CD4-positive, alpha-beta T cell treated with Interleukin-2 at 100 ng/mL for 4 hours (primary cell): Measurements from ENCODE around the gene GSTO2.
"Not testable (repeated sequence)": the region's sequence is repeated elsewhere in the genome, so short reads cannot be mapped to it uniquely, and the experiment has no call there.

Source experiments
- DNase-seq: peaks from one replicate; pipeline ENCODE4 v3.0.0-alpha.2; 2020; ENCODE audit warnings: low spot score

Gene GSTO2

DNA sequence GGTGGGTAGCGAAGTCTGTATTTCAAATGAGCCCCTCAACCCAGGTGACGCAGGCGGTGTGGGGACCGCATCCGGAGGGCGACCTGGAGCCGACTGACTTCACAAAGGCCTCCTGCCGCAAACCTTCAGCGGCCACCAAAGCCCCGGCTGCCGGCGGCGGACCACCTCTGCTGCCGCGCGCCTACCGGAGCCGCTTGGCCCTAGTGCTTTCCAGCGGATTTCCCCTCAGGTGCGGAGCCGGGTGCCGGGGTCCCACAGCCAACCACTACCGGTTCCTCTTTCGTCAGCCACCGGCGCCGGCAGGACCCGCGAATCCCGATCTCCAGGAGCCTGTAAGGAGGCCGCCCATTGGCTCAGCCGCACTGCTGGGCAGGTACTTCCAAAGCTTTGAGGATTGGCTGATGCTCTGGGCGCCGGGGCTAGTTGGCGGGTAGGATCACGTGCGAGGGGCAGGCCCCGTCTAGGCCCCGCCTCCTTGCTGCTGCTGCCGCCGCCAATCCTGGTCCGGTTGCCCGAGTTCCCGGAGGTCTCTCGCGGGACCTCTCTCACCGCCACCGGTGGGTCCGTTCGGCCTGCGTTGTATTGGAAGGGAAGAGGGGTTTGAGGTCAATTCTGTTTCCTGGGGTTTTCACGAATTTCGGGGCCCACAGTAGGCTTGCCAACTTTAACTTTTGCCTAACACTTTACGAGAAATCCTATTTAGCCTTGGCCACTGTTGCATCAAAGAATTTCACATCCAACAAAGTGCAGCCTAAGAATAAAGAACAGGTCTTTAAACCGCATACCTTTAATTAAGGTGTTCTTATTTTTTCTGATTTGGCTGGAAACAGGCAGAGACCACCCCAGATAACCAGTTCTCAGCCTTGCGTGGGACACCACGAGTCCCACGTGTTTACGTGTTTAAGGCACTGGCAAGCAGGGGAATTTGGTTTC is at the start of gene GSTO2:
Gene GSTO2 (plus strand): TSS at position 472 of the 933 bp plus-strand sequence. CDS start 5,732 bp downstream, outside the sequence.
- DNase-seq, result peak; percentile 99

GRCh38 chr10:104220522-104220921 is 48.5 kb upstream of the GSTO2 start:
- DNase-seq, result no peak

GRCh38 chr10:104223304-104223703 is 45.7 kb upstream of the GSTO2 start:
- DNase-seq, result no peak

DNA sequence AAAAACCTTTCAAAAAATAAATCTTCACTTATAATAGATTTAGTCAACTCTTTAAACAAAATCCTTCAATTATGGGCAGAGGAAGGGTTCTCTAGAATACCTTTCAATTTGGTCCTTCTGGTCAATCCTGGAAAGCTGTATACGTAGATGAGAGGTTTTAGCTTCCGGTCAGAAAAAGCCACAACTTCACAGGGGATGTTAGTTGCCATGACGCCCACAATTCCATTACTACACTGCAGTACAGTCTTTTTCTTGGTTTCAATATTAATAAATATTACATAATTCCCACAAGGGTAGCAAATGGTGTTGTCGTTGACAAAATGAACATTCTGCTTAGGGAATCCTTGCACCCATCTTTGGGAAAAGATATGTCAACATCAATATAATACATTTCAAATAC is 38.5 kb upstream of the GSTO2 start:
- DNase-seq, result no peak

DNA sequence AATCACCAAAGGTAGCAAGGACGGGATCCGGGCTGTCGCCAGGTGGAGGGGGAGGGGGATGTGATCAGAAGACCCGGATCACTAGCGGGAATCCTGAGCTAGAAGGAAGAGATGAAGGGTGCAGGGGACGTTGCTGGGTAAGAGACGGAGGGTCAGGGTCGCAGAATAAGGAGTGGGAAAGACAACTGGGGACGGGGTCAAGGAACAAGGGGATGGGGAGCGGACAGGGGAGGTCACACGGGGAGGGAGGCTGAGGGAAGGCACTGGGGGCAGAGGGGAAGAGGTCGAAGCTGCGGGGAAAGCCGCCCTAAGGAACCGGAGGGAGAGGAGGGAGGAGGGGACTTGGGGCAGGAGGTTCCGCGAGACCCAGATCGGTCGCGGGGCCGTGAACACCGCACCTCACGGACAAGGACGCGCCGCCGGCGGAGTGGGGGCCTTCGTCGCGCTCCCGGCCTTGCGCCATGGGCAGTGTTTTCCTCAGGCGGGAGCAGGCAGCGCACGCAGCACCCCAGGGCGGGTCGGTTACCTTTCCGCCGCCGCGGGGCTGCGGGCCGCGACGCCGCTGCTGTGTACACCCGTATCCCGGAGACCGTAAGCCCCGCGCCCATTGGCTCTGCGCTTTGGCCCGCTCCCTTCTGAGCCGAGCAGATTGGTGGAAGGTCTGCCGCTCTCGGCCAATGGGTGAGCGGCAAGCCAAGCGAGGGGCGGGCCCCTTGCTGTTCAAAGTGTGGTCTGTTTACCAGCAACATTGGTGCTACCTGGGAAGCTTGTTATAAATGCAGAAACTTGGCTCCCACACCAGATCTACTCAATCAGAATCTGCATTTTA is 37.0 kb upstream of the GSTO2 start, which contains the start of gene CFAP43:
Gene CFAP43 (minus strand): TSS at position 581 of the 829 bp plus-strand sequence. CDS start 118 bp downstream, at position 463.
- DNase-seq, result peak; percentile 99

DNA sequence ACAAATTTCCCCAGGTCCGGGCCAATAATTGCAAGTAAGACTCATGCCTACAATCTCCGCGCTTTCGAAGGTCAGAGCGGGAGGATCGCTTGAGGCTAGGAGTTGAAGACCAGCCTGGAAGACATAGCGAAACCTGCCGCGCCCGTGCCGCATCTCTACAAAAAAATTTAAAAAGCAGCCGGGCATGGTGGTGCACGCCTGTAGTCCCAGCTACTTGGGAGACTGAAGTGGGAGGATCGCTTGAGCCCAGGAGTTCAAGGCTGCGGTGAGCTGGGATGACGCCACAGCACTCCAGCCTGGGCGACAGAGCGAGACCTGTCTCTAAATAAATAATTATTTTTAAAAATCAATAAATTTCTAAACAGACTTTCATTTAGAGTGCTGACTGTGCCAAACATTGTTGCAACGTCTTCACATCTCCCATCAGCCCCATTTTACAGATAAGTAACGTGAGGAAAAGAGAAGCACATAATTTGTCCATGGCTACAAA is 36.3 kb upstream of the GSTO2 start:
- DNase-seq, result no peak

DNA sequence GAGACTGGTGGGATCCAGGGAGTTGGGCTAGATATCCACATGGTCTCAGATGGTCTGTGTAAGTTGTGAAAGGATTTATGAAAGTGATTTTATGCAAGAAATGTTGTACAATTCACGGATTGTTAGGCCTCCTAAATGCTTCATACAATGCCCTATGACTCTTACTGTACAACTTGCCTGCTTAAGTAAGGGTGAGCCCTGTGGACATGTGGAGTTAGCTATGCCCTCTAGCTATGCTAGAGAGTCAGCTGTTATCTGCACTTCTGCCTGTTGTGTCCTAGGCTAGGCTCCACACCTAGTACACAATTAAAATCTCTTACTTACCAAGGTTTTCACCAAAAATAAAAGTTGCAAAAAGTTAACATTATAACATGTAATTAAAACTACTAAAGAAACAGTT is 35.2 kb upstream of the GSTO2 start:
- DNase-seq, result no peak

DNA sequence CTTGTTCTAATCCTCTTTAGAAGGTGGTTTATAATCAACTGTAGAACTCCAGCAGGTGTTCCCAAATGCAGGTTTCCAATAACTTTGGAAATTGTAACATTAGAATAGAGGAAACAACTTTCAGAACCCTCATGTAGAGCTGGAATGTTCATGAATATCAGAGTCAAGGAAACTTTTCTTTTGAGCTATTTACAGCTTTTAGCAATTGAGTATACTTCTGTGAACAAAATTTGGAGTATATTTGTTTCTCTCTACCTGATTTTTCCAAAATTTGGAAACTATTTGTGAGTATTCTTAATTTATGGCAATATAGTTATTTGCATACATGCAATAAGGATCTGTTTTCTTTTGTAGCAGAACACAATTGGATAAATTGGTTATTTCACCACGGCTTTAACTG is 34.0 kb upstream of the GSTO2 start:
- DNase-seq, result no peak

DNA sequence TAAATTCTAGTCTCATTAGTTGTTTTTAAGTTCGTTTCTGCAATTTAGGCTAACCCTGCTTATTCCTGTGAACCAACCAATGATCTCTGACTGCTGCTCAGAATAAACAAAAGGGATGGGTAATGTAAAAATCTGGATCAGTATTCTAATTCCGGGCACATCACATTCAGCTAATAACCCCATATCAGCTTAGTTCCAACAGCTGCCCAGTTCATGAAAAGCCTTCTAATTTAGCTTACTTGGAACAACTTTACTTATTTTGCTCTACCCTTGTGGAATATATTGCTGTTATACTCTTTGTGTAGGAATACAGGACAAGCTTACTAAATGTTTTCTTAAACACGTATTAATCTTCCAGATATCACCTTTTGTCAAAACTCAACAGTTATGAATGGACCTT is 33.2 kb upstream of the GSTO2 start:
- DNase-seq, result no peak

GRCh38 chr10:104240078-104240477 is 28.9 kb upstream of the GSTO2 start:
- no peak for DNase-seq

DNA sequence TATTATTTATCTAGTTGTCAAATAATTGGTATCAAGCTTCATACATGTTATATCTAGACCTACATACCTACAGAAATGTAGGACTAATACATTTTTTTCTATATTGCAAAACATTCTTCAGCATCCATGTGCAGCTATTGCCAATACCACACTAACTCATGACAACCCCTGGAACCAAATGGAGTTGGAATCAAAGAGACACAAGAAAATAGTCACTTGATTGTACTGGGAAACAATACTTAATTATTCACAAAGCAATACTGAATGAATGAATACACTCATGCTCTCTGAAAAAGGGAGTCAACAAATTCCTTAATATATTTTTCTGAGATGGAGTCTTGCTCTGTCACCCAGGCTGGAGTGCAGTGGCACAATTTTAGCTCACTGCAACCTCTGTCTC is 26.4 kb upstream of the GSTO2 start:
- DNase-seq, result no peak

DNA sequence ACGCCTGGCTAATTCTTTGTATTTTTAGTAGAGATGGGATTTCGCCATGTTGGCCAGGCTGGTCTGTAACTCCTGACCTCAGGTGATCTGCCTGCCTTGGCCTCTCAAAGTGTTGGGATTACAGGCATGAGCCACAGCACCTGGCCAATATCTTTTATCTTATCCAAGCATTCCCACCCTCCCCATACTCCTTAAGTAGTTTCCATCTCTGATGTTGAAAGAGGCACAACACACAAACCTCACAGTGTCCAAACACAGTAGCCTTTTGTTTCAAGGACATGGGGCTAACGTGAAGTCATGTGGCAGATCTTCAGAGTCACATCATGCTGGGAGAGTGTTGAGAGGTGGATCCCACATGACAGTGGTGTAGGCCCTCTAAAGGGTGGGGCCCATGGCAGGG is 26.0 kb upstream of the GSTO2 start:
- DNase-seq, result not testable (repeated sequence)

DNA sequence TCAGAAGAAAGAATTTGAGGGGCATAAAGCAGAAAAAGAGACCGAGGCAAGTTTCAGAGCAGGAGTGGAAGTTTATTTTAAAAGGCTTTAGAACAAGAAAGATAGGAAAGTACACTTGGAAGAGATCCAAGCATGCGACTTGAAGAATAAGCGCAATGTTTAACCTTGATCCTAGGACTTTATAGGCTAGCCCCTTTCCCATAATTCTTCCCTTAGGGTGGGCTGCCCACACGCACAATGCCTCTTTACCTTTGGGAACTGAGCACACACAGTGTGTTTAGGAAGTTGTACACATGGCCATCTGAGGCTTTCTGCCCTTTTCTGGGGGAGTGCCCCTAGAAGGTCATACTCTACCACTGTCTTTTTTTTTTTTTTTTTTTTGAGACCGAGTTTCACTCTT is 25.5 kb upstream of the GSTO2 start:
- DNase-seq, result no peak

GRCh38 chr10:104245066-104245632 is 23.8 kb upstream of the GSTO2 start:
- no peak for DNase-seq

GRCh38 chr10:104246976-104247375 is 22.0 kb upstream of the GSTO2 start:
- DNase-seq, result peak; percentile 26

- no peak for DNase-seq
These were observed 21.4 kb upstream of the GSTO2 start for GRCh38 chr10:104247513-104248146.

DNA sequence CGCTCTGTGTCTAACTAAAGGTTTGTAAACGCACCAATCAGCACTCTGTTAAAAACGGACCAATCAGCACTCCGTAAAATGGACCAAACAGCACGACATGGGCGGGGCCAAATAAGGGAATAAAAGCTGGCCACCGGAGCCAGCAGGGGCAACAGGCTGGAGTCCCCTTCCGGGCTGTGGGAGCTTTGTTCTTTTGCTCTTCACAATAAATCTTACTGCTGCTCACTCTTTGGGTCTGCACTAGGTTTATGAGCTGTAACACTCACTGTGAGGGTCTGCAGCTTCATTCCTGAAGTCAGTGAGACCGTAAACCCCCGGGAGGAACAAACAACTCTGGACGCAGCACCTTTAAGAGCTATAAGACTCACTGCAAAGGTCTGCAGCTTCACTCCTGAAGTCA is 20.1 kb upstream of the GSTO2 start:
- DNase-seq, result not testable (repeated sequence)

DNA sequence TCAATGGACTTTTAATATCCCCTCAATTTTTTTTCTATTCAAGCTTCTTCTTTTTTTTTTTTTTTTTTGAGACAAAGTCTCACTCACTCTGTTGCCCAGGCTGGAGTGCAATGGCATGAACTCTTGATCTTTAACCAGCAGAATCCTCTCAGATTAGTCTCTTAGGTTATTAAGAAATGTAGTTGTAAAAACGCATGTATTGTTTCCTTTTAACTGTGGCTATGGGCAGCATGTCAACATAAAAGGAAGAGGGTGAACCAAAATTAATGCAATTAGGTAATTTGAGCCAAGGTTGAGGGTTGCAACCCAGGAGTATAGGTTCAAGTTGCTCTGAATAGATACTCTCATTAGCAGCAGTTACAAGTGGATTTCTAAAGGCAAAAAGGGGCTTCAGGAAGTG is 18.6 kb upstream of the GSTO2 start:
- DNase-seq, result no peak

GRCh38 chr10:104251443-104251842 is 17.5 kb upstream of the GSTO2 start:
- DNase-seq, result no peak

- no peak for DNase-seq
These were observed 16.6 kb upstream of the GSTO2 start for GRCh38 chr10:104252368-104252767.

DNA sequence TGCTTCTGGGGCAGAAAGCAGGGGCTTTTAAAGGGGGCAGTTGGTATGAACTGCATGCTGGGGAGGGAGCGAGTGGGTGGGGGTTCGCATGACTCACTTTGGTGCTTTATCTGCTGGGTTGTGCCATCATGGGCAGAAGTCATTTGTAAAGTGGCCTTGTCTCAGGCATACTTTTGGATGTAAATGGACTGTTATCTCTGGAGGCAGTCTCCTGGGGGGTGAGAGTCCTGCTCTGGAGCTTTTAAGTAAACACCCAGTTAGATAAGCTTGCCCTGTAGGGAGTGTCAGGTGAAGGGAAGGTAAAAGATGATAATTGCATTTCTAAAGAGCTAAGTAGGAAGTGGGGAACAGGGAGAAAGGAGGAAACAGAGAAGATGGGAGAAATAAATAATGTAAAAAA is 15.9 kb upstream of the GSTO2 start:
- no peak for DNase-seq
